GM19397 (cell line): Measurements from ENCODE around the gene JSRP1.

Experiments
- ATAC-seq: cut with Tn5 transposase; IDR thresholded peaks from one replicate; pipeline ENCODE4 v1.9.1; 2021; ENCODE audit warnings: mild to moderate bottlenecking, moderate library complexity; ENCODE audit not compliant: unreplicated experiment

Gene JSRP1

DNA sequence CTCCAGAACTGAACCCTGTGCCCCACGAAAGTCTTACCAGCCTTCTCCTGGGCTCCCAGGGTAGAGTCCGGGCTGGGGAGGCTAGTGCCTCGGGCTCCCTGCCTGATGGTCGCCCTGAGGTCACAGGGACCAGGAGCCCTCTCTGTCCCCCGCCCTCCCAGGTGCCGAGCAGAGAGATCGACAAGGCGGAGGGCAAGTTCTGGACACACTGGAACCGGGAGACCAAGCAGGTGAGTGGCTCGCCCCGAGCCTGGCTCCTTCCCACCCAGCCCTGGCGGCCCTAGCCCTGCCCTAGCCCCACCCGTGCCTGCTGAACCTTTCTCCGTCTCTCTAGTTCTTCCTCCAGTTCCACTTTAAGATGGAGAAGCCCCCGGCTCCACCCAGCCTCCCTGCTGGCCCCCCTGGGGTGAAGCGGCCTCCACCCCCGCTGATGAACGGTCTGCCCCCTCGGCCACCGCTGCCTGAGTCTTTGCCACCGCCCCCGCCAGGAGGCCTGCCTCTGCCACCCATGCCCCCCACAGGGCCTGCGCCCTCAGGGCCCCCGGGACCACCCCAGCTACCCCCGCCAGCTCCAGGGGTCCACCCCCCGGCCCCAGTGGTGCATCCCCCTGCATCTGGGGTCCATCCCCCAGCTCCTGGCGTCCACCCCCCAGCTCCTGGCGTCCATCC lies 8.7 kb downstream of the JSRP1 start:
- ATAC-seq, result no peak

DNA sequence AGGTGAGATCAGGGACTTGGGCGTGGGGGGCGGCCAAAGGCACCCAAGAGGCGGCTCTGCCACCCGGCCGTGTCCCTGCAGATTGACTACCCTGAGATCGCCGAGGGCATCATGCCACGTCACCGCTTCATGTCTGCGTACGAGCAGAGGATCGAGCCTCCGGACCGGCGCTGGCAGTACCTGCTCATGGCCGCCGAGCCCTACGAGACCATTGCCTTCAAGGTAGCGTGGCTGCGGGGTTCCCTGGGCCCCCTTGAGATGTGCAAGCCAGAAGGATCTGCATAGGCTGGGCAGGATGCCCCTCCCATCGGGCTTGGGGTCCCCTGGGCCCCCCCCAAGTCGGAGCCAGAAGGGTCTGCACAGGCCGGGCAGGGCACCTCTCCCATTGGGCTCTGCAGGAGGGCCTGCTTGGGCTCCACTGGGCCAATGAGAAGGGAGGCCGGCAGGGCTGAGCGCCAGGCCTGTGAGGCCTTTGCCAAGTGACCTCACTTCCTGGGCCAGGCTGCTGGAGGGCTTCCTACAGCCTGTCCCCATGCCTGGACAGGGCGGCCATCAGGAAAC lies 9.3 kb downstream of the JSRP1 start:
- no peak for ATAC-seq

DNA sequence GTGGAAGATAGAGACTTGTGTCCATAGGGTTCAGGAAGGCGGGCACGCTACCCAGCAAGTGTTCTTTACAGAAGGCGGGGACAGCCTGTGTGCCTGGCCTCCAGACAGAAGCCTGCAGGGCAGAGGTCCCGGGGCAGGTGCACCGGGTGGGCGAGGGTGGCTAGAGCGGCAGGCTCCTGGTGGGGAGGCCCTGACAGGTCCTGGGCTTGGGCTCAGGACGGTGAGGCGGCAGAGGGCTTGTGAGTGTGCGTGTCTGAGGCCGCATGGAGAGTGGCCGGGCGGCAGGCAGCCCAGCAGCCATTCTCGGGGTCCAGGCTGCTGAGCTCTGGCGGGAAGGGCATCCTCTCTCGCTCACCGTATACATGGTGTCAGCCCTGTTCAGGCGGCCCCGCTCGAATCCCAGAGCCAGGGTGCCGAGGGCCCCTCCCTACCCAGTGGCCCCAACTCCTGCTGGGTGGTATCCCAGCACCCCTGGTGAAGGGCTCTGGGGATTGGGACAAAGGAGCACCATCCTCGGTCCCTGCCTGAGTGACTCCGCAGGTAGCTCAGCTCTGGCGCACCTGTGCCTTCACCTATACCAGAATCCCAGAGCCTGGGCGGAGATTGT lies 10.1 kb downstream of the JSRP1 start:
- no peak for ATAC-seq

DNA sequence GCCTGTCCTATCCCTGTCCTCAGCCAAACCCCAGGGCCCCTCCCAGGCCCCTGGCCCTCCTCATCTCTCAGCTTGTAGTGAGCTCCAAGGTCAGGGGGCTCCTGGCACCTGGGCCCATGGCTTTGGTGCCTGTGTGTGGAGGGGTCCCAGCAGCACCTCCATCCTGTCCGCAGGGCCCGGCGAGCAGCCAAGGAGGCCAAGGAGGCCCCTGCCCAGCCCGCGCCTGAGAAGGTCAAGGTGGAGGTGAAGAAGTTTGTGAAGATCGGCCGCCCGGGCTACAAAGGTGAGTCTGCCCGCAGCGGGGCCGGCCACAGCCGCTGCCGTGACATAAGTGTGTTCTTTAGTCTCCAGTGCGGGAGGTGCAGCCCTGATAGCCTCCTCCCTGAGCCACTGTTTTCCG lies 10.9 kb downstream of the JSRP1 start:
- no peak for ATAC-seq

DNA sequence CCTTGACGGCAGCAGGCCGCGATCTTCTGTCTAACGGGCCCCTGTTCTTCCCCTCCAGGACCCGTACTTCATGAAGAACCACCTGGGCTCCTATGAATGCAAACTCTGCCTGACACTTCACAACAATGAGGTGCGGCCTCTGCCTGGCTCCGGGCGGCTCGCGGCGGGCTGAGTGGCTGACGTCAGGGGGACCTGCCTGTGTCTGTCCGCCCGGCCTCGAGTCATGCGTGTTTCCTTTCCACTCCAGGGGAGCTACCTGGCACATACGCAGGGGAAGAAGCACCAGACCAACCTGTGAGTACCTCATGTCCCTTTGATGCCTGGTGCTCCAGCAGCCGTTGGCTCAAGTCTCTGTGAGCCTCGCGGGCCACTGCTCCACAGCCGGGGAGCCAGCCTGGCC lies 11.7 kb downstream of the JSRP1 start:
- no peak for ATAC-seq

DNA sequence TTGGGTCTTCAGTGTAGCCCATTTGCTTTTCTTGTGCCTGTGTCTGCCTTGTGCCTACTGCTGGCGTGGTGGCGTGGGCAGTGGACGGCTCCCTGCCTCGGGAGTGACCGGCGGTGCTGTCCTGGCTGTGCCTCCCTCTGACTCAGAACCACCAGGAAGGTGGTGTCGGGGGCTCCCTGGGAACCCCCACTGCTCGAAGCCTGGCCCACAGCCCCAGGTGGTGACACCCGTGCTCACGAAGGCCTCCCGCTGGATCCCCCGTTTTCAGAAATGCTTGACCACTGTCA lies 12.1 kb downstream of the JSRP1 start:
- no peak for ATAC-seq

DNA sequence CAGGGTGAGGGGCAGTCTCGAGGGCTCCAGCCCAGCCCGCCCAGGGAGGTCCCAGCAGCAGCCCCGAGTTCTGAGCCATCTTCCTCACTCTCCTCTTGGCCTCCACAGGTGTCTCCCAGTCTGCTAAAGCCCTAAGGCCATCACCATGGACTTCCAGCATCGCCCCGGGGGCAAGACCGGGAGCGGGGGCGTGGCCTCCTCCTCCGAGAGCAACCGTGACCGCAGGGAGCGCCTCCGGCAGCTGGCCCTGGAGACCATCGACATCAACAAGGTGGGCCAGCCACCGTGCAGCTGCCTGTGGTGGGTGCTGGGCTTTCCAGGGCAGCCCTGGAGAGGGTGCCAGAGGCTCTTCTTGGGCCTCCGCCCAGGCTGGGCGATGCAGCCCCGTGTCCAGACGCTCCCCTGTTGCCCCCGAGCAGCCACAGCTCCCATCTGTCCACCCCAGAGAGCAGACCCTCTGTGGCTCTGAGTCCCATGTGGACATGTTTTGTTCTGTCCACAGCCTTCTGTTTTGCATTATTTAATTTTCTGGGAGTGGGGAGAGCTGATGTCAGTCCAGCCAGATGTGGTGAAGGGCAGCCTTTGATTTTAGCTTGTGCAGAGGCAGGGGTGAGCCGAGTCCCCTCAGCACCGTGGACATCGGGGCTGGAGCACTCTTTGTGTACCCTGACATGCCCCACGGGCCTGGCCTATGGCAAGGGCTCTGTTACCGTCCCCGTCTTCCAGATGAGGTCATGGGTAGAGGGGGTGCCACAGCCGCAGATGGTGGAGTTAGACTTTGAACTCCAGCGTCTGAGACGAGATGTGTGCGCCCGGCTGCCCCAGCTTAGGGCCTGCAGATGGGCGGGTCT lies 12.7 kb downstream of the JSRP1 start:
- ATAC-seq, result no peak

DNA sequence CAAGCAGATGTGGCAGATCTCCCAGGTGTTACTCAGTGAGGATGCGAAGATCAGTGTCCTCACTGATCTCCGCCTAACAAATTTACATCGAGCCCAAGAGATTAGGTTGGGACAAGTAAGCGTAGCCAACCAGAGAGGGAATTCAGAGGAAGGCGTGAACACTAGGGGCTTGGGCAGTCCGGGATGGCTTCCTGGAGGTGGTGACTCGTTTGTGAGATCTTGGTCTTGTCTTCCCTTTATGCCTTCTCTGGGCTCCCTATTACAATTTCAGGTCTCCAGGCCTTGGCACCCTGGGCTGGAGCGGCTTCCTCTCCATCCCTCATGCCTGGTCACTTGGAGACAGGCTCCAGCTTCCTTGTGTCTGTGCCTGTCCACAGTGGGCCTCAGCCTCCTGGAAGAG lies 13.4 kb downstream of the JSRP1 start:
- no peak for ATAC-seq

DNA sequence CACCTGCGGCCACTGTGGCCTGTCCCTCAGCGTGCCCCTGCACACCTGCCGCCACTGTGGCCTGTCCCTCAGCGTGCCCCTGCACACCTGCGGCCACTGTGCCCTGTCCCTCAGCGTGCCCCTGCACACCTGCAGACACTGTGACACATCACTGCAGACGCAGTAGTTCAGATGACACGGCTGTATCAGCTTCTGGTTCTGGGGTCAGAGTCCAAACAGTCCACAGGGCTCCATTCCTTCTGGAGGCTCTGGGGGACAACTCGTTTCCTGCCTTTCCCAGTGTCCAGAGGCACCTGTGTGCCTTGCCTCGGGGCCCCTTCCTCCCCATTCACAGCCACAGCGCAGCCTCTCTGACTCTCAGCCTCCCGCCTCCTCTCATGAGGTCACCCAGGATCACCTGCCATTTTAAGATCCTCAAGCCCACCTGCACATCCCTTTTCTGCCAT lies 14.1 kb downstream of the JSRP1 start:
- ATAC-seq, result no peak

DNA sequence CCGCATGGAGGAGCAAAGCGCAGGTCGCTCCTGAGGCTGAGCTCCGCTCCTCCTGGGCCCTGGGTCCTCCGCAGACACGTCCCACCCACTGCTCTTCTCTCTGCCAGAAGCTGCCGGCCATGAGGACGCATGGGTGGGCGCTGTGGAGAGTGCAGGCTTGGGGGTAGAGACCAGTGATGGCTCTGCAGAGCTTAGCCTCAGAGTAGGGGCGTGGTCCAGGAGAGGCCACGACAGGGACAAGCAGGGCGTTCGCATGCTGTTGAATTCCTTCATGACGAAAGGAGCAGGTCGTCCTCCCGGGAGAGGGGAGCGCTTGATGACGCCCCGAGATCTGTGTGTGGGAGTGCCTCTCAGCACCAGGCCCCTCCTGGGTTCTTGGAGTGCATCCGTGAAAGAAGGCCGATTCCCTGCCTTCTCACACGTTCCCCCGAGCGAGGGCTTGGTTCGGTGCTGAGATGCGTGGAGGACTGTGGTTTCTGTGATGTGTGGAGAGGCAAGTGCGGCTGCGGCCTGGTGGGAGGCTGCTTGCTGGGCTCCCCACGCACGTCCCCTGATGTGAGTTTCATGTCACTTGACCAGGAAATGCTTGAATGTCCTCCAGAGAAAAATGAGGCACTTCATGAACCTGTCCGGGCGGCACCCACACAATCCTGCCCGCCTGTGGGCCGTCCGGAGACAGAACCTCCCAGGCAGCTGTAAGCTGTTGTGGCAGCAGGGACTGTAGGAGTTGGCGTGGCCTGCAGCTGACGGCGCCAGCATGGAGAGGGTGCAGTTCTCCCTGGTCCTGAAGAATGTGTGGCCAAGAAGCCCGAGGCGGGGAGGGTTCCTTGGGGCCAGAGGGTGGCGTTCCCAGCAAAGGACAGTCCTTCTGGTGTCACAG lies 15.1 kb downstream of the JSRP1 start:
- ATAC-seq, result no peak

DNA sequence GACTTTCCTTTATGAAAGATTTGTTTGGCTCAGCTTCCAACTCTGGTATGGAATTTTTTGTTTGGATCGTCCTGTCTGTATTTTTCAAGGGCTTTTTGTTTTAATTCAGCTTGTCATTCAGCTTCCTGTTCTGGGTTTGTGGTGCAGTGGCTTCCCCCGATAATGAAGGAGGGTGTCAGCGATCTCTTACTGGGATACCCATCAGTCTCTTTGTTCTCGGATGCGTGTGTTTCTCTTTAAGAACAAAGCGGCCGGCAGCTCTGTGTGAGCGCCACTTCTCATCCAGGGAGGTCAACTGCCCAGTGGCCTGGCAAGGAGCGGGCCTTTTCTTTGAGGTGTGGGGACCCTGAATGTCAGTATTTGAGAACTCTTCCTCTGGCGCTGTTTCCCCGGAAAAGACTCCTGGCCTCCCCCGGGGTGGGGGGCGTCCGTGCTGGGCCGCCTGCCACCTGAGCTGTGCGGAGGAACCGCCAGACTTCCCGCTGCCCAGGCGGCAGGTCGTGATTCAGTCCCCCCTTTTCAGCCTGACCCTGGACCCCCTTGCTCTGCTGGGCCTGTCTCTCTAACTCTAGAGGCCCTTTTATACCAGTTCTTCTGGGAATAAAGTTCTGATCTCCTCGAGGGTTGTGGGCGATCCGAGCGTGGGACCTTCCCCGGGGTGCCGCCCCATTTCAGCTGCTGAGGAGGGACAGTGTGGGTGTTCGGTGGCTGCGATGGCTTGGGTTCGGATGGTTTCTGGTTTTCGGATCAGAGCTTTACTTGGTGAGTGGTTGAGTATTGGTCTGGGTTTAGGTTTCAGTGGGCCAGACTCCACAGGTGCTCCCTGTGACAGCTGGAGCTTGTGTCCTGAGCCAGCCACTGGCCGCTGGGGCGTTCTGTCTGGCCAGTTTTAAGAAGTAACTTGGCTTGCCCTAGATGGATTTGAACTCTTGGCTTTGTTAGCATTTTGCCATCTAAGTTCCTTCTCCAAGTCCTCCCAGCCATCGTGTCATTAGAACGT lies 16.1 kb downstream of the JSRP1 start:
- ATAC-seq, result no peak

DNA sequence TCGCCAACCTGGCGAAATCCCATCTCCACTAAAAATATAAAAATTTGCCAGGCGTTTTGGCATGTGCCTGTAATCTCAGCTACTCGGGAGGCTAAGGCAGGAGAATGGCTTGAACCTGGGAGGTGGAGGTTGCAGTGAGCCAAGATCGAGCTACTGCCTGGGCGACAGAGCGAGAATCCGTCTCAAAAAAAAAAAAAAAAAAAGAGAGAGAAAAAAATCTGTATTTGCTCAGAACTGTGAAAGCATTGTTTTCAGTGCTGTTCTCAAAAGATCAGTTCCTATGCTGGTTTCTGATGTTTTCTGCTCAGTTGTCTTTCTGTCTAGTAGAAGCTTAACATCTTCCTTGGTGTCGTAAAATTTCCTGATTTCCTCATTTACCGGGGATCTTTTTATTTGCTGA lies 17.0 kb downstream of the JSRP1 start:
- ATAC-seq, result no peak

DNA sequence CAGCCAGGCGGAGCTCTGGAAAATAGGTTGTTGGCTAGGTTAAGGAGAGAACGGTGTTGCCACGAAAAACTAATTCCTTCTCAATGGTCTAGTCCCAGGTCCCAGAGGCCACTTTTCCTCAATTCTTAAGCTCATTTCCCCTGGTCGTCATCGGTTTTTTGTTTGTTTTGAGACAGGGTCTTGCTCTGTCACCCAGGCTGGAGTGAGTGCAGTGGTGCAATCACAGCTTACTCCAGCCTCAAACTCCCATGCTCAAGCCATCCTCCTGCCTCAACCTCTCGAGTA lies 18.4 kb downstream of the JSRP1 start:
- no peak for ATAC-seq

DNA sequence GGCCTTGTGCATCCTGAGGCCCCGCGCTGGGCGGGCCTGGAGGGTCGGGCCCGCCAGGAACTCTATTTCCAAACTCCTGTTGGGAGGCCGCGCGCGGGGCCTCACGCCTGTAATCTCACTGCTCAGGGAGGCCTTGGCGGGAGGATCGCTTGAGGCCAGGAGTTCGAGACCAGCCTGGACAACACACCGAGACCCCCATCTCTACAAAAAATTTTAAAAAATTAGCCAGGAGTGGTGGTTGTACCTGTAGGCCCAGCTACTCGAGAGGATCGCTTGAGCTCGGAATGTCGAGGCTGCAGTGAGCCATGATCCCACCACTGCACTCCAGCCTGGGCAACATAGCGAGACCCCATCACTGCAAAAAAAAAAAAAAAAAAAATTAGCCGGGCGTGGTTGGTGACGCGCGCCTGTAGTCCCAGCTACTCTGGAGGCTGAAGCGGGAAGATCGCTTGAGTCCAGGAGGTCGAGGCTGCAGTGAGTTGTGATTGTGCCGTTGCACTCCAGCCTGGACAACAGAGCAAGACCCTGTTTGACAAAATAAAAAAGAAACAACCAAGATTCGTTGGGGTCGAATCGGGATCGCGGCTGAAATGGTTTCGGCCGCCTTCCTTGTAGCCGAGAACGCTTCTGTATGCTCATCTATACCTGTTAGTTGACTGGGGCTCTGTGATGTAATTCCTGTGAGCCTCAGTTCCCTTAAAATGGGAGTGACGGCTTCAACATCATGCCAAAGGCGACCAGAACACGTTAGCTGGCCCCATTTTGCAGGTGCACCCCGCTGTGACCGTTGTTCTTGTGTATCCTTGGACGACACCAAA lies 19.0 kb downstream of the JSRP1 start:
- no peak for ATAC-seq

DNA sequence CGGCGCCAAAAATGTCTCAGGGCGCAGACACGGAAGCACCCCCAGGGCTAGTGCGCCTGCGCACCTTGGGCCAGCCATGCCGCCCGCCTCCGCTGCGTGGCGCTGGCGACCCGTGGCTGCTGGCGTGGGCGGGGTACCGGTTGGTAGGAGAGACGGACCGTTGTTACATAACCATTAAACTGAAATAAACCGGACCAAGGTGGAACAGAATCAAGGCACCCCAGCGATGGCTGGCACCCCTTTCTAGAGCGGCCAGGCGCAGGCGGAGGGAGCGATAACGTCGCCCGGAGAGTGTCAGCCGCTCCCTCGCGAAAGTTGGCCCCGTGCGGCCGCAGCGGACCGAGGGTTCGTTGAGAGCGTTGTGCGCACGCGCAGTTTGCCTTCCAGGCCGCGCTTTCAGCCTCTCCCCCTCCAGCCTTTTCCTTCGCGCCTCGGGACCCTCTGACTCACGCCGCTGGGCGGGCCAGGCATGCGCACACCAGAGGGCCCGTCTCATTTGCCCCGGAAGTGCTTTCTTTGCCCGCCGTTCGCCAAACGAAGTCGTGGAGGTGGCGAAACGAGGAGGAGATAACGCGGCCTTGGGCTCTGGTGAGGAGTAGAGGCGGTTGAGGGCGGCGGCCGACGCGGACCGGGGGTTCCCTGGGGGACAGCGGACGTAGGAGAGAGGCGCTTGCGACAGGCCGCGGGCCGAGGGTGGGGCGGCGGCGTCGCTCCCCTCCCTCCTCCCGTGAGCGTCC lies 19.7 kb downstream of the JSRP1 start, which contains the start of the genes PLEKHJ1 and SF3A2:
Gene PLEKHJ1 (minus strand): TSS at position 16 of the 737 bp plus-strand sequence. CDS start 81 bp downstream, outside the sequence.
Gene SF3A2 (plus strand): TSS at position 511 of the 737 bp plus-strand sequence. CDS start 6,595 bp downstream, outside the sequence.
- ATAC-seq, result peak; percentile 77

DNA sequence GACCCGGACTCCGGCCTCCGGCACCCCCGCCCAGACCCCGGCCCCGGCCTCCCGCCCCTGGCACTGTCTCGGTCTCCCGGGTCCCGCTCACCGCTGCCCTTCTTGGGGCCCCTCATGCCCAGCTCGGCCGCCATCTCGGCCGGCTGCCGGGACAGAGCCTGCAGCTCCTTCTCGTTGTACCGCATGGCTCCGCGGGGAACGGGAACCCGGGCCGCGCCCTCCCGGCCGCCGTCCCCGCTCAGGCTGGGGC lies 20.2 kb downstream of the JSRP1 start:
- no peak for ATAC-seq

DNA sequence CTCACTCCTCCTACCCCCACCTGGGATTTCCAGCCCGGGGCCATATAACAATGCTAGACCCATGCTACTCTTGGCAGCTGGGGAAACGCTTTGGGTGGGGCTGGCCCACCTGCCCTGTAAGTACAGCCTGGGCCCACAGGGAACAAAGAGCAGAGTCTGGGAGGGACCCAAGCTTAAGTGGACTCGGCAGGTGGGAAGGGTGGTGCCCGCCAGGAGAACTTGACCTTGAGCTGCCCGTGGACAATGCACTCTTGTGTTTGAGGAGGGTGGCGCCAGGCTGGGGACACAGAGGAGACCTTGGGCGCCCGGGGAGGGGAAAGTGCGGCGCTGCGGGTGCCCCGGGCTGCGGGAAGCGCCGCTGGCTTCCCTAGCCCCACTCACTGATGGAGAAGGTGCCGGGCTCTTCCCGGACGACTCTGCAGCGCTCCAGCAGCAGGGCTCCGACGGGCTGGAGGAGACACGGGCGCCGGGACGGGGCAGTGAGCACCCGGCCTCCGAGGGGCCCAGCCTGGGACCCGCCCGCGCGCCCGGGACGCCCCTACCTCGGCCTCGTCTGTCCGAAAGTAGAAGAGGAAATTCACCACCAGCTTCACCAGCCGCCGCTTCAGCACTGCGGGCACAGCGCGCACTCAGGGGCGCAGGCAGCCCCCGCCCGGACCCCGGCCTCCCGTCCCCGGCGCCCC lies 20.7 kb downstream of the JSRP1 start:
- peak; percentile 13 for ATAC-seq

DNA sequence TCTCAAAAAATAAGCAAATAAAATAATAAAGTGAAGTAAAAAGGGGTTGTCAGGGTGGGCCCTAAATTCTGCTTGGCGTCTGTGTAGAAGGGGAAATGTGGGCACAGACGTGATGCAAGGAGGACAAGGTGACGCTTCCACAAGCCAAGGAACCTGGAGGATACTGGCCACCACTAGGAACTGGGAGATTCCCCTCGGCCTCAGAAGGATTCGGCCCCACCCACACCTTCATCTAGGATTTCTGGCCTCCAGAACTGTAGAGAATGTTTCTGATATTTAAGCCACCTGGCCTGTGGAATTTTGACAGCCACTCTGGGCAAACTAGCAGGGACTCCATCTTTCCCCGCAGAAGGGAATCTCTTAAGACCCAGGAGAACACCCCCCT lies 21.2 kb downstream of the JSRP1 start:
- ATAC-seq, result no peak
